ENCODE results near the gene FKBP4. TPM values are rescaled to one million over a fixed set of nuclear protein-coding genes. Genes with fewer than 3 reads are reported as not detected.

FKBP4 gene
- total and polyA plus RNA-seq, 4 donors: 21.3 to 38.7 (median 31.6) TPM

DNA sequence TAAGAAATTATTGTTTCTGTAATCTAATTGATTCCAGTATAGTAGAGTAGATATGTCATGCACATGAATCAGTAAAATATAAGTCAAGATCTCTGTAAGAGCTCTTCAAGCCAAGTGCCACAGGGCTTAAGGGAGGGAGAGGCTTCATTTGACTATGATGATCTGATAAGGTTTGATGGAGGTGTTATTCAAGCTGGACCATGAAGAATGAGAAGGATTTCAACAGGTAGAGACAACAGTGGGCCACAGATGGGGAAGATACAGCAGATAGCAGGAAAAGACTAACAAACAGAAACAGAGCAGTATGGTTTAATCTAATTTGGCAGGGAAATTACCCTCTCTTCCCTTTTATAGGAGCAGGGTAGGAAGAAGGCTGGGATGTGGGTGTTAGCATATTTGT lies 40.6 kb upstream of the FKBP4 start:
- Histone ChIP-seq H3K27me3 (ENCODE audit: control insufficient read depth in 4 of 4, insufficient read depth in 4 of 4, low read length in 3 of 4) (peaks cover 0 to 10% (median 1%) of the 10 kb centered on the region in 4 donors), H3K27ac (ENCODE audit: low read depth in 1 of 2, low read length in 2 of 2) (no peak overlapping the region), H3K4me1 (ENCODE audit: control insufficient read depth in 4 of 4, insufficient read depth in 4 of 4, low read length in 3 of 4) (no peaks in the 10 kb centered on the region), H3K9me3 (ENCODE audit: control insufficient read depth in 4 of 4, low read length in 3 of 4) (no peaks in the 10 kb centered on the region), H3K36me3 (ENCODE audit: control insufficient read depth in 4 of 4, insufficient read depth in 3 of 4, low read depth in 1 of 4, low read length in 3 of 4) (no peaks in the 10 kb centered on the region), H3K4me3 (ENCODE audit: low read depth in 1 of 3, low read length in 3 of 3) (no peak overlapping the region), H3K9ac (ENCODE audit: low read depth in 1 of 2, low read length in 2 of 2) (no peak overlapping the region)
- TF ChIP-seq RAD21 (IDR thresholded peaks at IDR 0.05) (no peak), JUND (IDR thresholded peaks at IDR 0.05) (no peak), FOXA1 (IDR thresholded peaks at IDR 0.05) (no peak), EGR1 (IDR thresholded peaks at IDR 0.05; ENCODE audit: low read depth in 2 of 2) (no peak)
- DNase-seq (ENCODE audit: low spot score): no peak

DNA sequence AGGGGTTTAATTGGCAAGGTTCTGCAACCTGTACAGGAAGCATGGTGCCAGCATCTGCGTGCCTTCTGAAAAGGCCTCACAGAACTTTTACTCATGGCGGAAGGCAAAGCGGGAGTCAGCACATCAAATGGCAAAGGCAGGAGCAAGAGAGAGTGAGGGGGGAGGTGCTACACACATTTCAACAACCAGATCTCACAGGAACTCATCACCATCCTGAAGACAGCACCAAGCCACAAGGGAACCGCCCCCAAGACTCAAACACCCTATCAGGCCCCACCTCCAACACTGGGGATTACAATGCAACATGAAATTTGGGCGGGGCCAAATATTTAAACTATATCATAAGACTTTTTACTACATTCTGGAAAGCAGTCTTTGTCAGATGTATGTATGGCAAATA lies 38.0 kb upstream of the FKBP4 start:
- H3K4me3 ChIP-seq (ENCODE audit: low read depth in 1 of 3, low read length in 3 of 3): no peak overlapping the region
- no peak overlapping the region for H3K27ac ChIP-seq (ENCODE audit: low read depth in 1 of 2, low read length in 2 of 2)
- H3K27me3 ChIP-seq (ENCODE audit: control insufficient read depth in 4 of 4, insufficient read depth in 4 of 4, low read length in 3 of 4): peaks cover 0 to 6% (median 1%) of the 10 kb centered on the region in 4 donors
- DNase-seq (ENCODE audit: low spot score): no peak
- no peaks in the 10 kb centered on the region for H3K9me3 ChIP-seq (ENCODE audit: control insufficient read depth in 4 of 4, low read length in 3 of 4)
- TF ChIP-seq NR2F2 (IDR thresholded peaks at IDR 0.05) (no peak), GABPA (IDR thresholded peaks at IDR 0.05 in 1 of 2, conservative IDR thresholded peaks at IDR 0.05 in 1 of 2) (no peak), FOXA1 (IDR thresholded peaks at IDR 0.05) (no peak), RAD21 (IDR thresholded peaks at IDR 0.05) (no peak), SP1 (IDR thresholded peaks at IDR 0.05) (no peak), EGR1 (IDR thresholded peaks at IDR 0.05; ENCODE audit: low read depth in 2 of 2) (no peak), HNF4A (conservative IDR thresholded peaks at IDR 0.05) (no peak), JUND (IDR thresholded peaks at IDR 0.05) (no peak), YY1 (IDR thresholded peaks at IDR 0.05) (no peak)
- TF ChIP-seq, protein P1, sequence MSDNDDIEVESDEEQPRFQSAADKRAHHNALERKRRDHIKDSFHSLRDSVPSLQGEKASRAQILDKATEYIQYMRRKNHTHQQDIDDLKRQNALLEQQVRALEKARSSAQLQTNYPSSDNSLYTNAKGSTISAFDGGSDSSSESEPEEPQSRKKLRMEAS (IDR thresholded peaks at IDR 0.05): no peak
- TF ChIP-seq, protein P2, sequence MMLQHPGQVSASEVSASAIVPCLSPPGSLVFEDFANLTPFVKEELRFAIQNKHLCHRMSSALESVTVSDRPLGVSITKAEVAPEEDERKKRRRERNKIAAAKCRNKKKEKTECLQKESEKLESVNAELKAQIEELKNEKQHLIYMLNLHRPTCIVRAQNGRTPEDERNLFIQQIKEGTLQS (IDR thresholded peaks at IDR 0.05): no peak
- TF ChIP-seq, protein P3, sequence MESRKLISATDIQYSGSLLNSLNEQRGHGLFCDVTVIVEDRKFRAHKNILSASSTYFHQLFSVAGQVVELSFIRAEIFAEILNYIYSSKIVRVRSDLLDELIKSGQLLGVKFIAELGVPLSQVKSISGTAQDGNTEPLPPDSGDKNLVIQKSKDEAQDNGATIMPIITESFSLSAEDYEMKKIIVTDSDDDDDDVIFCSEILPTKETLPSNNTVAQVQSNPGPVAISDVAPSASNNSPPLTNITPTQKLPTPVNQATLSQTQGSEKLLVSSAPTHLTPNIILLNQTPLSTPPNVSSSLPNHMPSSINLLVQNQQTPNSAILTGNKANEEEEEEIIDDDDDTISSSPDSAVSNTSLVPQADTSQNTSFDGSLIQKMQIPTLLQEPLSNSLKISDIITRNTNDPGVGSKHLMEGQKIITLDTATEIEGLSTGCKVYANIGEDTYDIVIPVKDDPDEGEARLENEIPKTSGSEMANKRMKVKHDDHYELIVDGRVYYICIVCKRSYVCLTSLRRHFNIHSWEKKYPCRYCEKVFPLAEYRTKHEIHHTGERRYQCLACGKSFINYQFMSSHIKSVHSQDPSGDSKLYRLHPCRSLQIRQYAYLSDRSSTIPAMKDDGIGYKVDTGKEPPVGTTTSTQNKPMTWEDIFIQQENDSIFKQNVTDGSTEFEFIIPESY (IDR thresholded peaks at IDR 0.05): no peak
- TF ChIP-seq, protein P4, sequence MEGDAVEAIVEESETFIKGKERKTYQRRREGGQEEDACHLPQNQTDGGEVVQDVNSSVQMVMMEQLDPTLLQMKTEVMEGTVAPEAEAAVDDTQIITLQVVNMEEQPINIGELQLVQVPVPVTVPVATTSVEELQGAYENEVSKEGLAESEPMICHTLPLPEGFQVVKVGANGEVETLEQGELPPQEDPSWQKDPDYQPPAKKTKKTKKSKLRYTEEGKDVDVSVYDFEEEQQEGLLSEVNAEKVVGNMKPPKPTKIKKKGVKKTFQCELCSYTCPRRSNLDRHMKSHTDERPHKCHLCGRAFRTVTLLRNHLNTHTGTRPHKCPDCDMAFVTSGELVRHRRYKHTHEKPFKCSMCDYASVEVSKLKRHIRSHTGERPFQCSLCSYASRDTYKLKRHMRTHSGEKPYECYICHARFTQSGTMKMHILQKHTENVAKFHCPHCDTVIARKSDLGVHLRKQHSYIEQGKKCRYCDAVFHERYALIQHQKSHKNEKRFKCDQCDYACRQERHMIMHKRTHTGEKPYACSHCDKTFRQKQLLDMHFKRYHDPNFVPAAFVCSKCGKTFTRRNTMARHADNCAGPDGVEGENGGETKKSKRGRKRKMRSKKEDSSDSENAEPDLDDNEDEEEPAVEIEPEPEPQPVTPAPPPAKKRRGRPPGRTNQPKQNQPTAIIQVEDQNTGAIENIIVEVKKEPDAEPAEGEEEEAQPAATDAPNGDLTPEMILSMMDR (IDR thresholded peaks at IDR 0.05; ENCODE audit: low read depth, low read length, missing input control): no peak
- no peaks in the 10 kb centered on the region for H3K4me1 ChIP-seq (ENCODE audit: control insufficient read depth in 4 of 4, insufficient read depth in 4 of 4, low read length in 3 of 4)
- WGBS: 85% methylated on average over 5 of the region's 5 CpGs
- H3K9ac ChIP-seq (ENCODE audit: low read depth in 1 of 2, low read length in 2 of 2): no peak overlapping the region
- H3K36me3 ChIP-seq (ENCODE audit: control insufficient read depth in 4 of 4, insufficient read depth in 3 of 4, low read depth in 1 of 4, low read length in 3 of 4): no peaks in the 10 kb centered on the region

DNA sequence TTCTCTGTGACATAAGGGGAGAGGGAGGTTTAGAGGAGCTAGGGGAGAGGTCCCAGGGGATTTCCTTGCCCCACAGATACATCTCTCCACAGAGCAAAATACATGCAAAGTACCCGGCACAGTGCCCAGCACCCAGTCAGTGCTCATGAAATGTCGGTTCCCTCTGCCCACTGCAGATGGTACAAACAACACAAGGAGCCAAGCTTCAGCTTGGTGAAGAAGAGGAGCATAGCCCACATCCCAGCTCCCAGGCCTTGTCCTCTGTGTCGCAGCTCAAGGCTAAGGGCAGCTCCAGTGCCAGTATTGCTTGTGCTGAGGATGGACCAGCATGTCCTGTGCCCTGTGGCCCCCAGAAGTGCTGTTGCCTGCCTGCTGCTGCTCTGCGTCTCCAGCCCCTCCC lies 35.0 kb upstream of the FKBP4 start:
- 96% methylated on average over 4 of the region's 4 CpGs for WGBS
- TF ChIP-seq, protein P5, sequence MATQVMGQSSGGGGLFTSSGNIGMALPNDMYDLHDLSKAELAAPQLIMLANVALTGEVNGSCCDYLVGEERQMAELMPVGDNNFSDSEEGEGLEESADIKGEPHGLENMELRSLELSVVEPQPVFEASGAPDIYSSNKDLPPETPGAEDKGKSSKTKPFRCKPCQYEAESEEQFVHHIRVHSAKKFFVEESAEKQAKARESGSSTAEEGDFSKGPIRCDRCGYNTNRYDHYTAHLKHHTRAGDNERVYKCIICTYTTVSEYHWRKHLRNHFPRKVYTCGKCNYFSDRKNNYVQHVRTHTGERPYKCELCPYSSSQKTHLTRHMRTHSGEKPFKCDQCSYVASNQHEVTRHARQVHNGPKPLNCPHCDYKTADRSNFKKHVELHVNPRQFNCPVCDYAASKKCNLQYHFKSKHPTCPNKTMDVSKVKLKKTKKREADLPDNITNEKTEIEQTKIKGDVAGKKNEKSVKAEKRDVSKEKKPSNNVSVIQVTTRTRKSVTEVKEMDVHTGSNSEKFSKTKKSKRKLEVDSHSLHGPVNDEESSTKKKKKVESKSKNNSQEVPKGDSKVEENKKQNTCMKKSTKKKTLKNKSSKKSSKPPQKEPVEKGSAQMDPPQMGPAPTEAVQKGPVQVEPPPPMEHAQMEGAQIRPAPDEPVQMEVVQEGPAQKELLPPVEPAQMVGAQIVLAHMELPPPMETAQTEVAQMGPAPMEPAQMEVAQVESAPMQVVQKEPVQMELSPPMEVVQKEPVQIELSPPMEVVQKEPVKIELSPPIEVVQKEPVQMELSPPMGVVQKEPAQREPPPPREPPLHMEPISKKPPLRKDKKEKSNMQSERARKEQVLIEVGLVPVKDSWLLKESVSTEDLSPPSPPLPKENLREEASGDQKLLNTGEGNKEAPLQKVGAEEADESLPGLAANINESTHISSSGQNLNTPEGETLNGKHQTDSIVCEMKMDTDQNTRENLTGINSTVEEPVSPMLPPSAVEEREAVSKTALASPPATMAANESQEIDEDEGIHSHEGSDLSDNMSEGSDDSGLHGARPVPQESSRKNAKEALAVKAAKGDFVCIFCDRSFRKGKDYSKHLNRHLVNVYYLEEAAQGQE (IDR thresholded peaks at IDR 0.05): no peak
- TF ChIP-seq GABPA (IDR thresholded peaks at IDR 0.05 in 1 of 2, conservative IDR thresholded peaks at IDR 0.05 in 1 of 2): no peak
- DNase-seq (ENCODE audit: low spot score): no peak
- Histone ChIP-seq H3K9me3 (ENCODE audit: control insufficient read depth in 4 of 4, low read length in 3 of 4) (no peaks in the 10 kb centered on the region), H3K9ac (ENCODE audit: low read depth in 1 of 2, low read length in 2 of 2) (no peak overlapping the region), H3K4me1 (ENCODE audit: control insufficient read depth in 4 of 4, insufficient read depth in 4 of 4, low read length in 3 of 4) (peaks cover 2 to 11% (median 9%) of the 10 kb centered on the region in 4 donors), H3K27me3 (ENCODE audit: control insufficient read depth in 4 of 4, insufficient read depth in 4 of 4, low read length in 3 of 4) (peaks cover 0 to 2% (median under 1%) of the 10 kb centered on the region in 4 donors), H3K4me3 (ENCODE audit: low read depth in 1 of 3, low read length in 3 of 3) (no peak overlapping the region), H3K36me3 (ENCODE audit: control insufficient read depth in 4 of 4, insufficient read depth in 3 of 4, low read depth in 1 of 4, low read length in 3 of 4) (no peaks in the 10 kb centered on the region), H3K27ac (ENCODE audit: low read depth in 1 of 2, low read length in 2 of 2) (no peak overlapping the region)
